Neural cell (in vitro differentiated cells): ENCODE measurements around the gene STPG4. TPM values are rescaled to one million over a fixed set of nuclear protein-coding genes. Genes with fewer than 3 reads are reported as not detected.

Experiments used
- H2AFZ ChIP-seq: fragments of 200-600, 300-800 bp; sonication (generic), shearing (Covaris generic); 2 replicates; pipeline ENCODE4 v1.6.0; 2014; ENCODE audit warnings: low read depth, mild to moderate bottlenecking, antibody characterized with exemption, low read length, moderate library complexity
- H3F3A ChIP-seq: fragments of 200-600 bp; shearing (Covaris generic); 2 replicates; pipeline ENCODE4 v1.6.1; 2016; ENCODE audit warnings: mild to moderate bottlenecking, moderate library complexity, mixed read lengths, antibody characterized with exemption, low read length; ENCODE audit not compliant: insufficient read depth, poor library complexity, severe bottlenecking
- H3K27ac ChIP-seq: fragments of 200-600, 300-800 bp; sonication (generic), shearing (Covaris generic); 2 replicates; pipeline ENCODE4 v1.5.1; 2014; ENCODE audit warnings: mild to moderate bottlenecking, low read length, moderate library complexity
- H3K27me3 ChIP-seq: fragments of 300-800, 200-600 bp; sonication (generic), shearing (Covaris generic); 2 replicates; pipeline ENCODE4 v1.6.0; 2014; ENCODE audit warnings: mild to moderate bottlenecking, low read depth, low read length, moderate library complexity; ENCODE audit not compliant: insufficient read depth
- H3K36me3 ChIP-seq: fragments of 300-800, 200-600 bp; sonication (generic), shearing (Covaris generic); 2 replicates; pipeline ENCODE4 v1.5.1; 2014; ENCODE audit warnings: mild to moderate bottlenecking, antibody characterized with exemption, low read length, moderate library complexity; ENCODE audit not compliant: insufficient read depth
- H3K4me2 ChIP-seq: fragments of 300-800, 200-600 bp; sonication (generic), shearing (Covaris generic); 2 replicates; pipeline ENCODE4 v1.6.0; 2014; ENCODE audit warnings: mild to moderate bottlenecking, low read length
- H3K4me3 ChIP-seq: fragments of 300-800, 200-600 bp; sonication (generic), shearing (Covaris generic); 2 replicates; pipeline ENCODE4 v1.5.1; 2014; ENCODE audit warnings: mild to moderate bottlenecking, low read length, moderate library complexity
- H3K79me2 ChIP-seq: fragments of 200-600 bp; shearing (Covaris generic); replicated peaks from 2 replicates; pipeline ENCODE4 v1.6.0; 2014; ENCODE audit warnings: mild to moderate bottlenecking, low read length, moderate library complexity; ENCODE audit not compliant: insufficient read depth
- H3K9ac ChIP-seq: fragments of 300-800, 200-600 bp; sonication (generic), shearing (Covaris generic); 2 replicates; pipeline ENCODE4 v1.6.1; 2016; ENCODE audit warnings: mild to moderate bottlenecking, low read length, mixed read lengths
- H3K9me2 ChIP-seq: fragments of 200-600 bp; shearing (Covaris generic); 2 replicates; pipeline ENCODE4 v1.6.1; 2016; ENCODE audit warnings: mild to moderate bottlenecking, low read length, mixed read lengths; ENCODE audit not compliant: insufficient read depth
- H3K9me3 ChIP-seq: fragments of 200-600, 300-800 bp; sonication (generic), shearing (Covaris generic); 2 replicates; pipeline ENCODE4 v1.6.1; 2016; ENCODE audit warnings: mild to moderate bottlenecking, mixed run types, low read length, moderate library complexity, mixed read lengths
- H4K20me1 ChIP-seq: fragments of 200-600 bp; shearing (Covaris generic); 2 replicates; pipeline ENCODE4 v1.6.1; 2016; ENCODE audit warnings: mild to moderate bottlenecking, mixed run types; ENCODE audit not compliant: insufficient read depth
- CTCF ChIP-seq: fragments of 450-650 bp; IDR thresholded peaks from 2 replicates; pipeline ENCODE4 v1.5.1; 2014; ENCODE audit warnings: antibody characterized with exemption, mild to moderate bottlenecking, moderate library complexity; ENCODE audit not compliant: poor library complexity, severe bottlenecking
- EP300 ChIP-seq: fragments of 450-650 bp; conservative IDR thresholded peaks from 2 replicates; pipeline ENCODE4 v1.6.1; 2014; ENCODE audit warnings: antibody characterized with exemption, mild to moderate bottlenecking, moderate library complexity; ENCODE audit not compliant: poor library complexity, severe bottlenecking
- EZH2 ChIP-seq: fragments of 200-600, 300-800 bp; shearing (Covaris generic), sonication (generic); IDR thresholded peaks from 2 replicates; pipeline ENCODE4 v1.6.1; 2014; ENCODE audit warnings: antibody characterized with exemption, low read length, borderline replicate concordance, mild to moderate bottlenecking; ENCODE audit not compliant: insufficient read depth, poor library complexity, severe bottlenecking
- MXI1 ChIP-seq: fragments of 450-650 bp; conservative IDR thresholded peaks from 2 replicates; pipeline ENCODE4 v1.6.1; 2014; ENCODE audit warnings: antibody characterized with exemption, mild to moderate bottlenecking; ENCODE audit not compliant: poor library complexity, severe bottlenecking
- POLR2AphosphoS5 ChIP-seq: IDR thresholded peaks from 2 replicates; pipeline ENCODE4 v1.6.1; 2012
- RAD21 ChIP-seq: fragments of 450-650 bp; conservative IDR thresholded peaks from 2 replicates; pipeline ENCODE4 v1.6.1; 2014; ENCODE audit warnings: antibody characterized with exemption, mild to moderate bottlenecking, moderate library complexity
- SMC3 ChIP-seq: fragments of 450-650 bp; conservative IDR thresholded peaks from 2 replicates; pipeline ENCODE4 v1.6.1; 2014; ENCODE audit warnings: antibody characterized with exemption, mild to moderate bottlenecking, moderate library complexity; ENCODE audit not compliant: poor library complexity
- TAF1 ChIP-seq: IDR thresholded peaks from 2 replicates; pipeline ENCODE4 v1.6.1; 2012; ENCODE audit warnings: low read depth
- polyA plus RNA-seq: library from polyadenylated mRNA; depleted of rRNA; stranded (reverse); fragments of >200 nt; gene quantifications from 2 replicates; pipeline ENCODE4 v1.2.3, GENCODE V29; 2014
- TF ChIP-seq, protein P1 (sequence below): IDR thresholded peaks from 2 replicates; pipeline ENCODE4 v1.6.1; 2012; ENCODE audit warnings: borderline replicate concordance

The STPG4 gene
- polyA plus RNA-seq, 1 donor from 2014 or later: not detected

DNA sequence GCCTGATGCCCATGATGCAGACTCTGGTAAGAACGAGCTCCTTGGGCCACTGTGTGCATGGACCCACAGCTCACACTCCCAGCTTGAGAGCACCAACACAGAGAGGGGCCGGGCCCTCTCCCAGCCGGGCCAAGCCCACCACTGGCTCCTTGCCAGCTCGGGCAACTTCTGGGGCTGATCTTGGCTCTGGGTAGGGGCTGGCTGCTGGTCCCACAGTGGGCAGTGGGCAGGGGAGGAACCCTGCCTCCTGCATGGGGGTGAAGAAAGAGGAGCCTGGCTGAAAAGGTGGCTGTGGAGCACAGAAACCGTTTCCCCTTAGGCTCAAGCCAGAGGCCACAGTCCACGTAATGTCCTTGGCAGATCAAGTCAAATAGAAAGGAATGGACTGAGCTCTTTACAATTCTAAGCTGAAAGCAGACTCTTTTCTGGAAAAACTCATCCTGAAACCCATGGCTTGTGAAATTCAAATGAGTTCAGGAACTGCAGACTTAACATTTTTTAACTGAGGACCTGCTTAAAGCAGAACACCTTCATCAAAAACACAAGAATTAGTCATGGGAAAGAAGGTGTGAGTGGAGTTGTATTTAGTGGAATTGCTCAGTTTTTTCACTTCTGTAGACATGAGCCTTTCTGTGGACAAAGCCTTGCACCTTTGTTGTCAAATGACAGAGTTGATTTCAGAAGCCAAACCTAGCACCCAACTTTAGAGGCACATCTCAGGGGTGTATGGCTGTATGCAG, 104.9 kb downstream of the STPG4 start:
- no peaks in the 10 kb centered on the region for H3K9me3 ChIP-seq
- H3K79me2 ChIP-seq: no peaks in the 10 kb centered on the region
- TF ChIP-seq EP300: no peak
- TF ChIP-seq SMC3: no peak
- no peak for TF ChIP-seq EZH2
- no peak for TF ChIP-seq RAD21
- TF ChIP-seq CTCF: no peak
- no peak for TF ChIP-seq TAF1
- TF ChIP-seq MXI1: no peak
- H3K27me3 ChIP-seq: no peaks in the 10 kb centered on the region
- H3K36me3 ChIP-seq: no peaks in the 10 kb centered on the region
- H3K4me3 ChIP-seq: no peak overlapping the region
- H3K9me2 ChIP-seq: no peaks in the 10 kb centered on the region
- no peak overlapping the region for H3K4me2 ChIP-seq
- H3K9ac ChIP-seq: no peak overlapping the region
- H2AFZ ChIP-seq: no peak overlapping the region
- H4K20me1 ChIP-seq: no peaks in the 10 kb centered on the region
- H3F3A ChIP-seq: no peaks in the 10 kb centered on the region
- no peak overlapping the region for H3K27ac ChIP-seq

GRCh38 chr2:47049502-47049901, 105.6 kb downstream of the STPG4 start:
- Histone ChIP-seq H4K20me1 (no peaks in the 10 kb centered on the region), H3K9me2 (no peaks in the 10 kb centered on the region), H3K9me3 (no peaks in the 10 kb centered on the region), H2AFZ (no peak overlapping the region), H3K4me2 (no peak overlapping the region), H3K27me3 (no peaks in the 10 kb centered on the region), H3K36me3 (no peaks in the 10 kb centered on the region), H3K79me2 (no peaks in the 10 kb centered on the region), H3K27ac (no peak overlapping the region), H3K9ac (no peak overlapping the region), H3K4me3 (no peak overlapping the region), H3F3A (no peaks in the 10 kb centered on the region)
- TF ChIP-seq TAF1 (no peak), POLR2AphosphoS5 (no peak), MXI1 (no peak), RAD21 (no peak), CTCF (no peak), EZH2 (no peak), SMC3 (no peak), EP300 (no peak)
- TF ChIP-seq, protein P1, sequence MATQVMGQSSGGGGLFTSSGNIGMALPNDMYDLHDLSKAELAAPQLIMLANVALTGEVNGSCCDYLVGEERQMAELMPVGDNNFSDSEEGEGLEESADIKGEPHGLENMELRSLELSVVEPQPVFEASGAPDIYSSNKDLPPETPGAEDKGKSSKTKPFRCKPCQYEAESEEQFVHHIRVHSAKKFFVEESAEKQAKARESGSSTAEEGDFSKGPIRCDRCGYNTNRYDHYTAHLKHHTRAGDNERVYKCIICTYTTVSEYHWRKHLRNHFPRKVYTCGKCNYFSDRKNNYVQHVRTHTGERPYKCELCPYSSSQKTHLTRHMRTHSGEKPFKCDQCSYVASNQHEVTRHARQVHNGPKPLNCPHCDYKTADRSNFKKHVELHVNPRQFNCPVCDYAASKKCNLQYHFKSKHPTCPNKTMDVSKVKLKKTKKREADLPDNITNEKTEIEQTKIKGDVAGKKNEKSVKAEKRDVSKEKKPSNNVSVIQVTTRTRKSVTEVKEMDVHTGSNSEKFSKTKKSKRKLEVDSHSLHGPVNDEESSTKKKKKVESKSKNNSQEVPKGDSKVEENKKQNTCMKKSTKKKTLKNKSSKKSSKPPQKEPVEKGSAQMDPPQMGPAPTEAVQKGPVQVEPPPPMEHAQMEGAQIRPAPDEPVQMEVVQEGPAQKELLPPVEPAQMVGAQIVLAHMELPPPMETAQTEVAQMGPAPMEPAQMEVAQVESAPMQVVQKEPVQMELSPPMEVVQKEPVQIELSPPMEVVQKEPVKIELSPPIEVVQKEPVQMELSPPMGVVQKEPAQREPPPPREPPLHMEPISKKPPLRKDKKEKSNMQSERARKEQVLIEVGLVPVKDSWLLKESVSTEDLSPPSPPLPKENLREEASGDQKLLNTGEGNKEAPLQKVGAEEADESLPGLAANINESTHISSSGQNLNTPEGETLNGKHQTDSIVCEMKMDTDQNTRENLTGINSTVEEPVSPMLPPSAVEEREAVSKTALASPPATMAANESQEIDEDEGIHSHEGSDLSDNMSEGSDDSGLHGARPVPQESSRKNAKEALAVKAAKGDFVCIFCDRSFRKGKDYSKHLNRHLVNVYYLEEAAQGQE: no peak
